NCI-H1694 treated with DMSO at 0.1 percent for 48 hours (cell line): Measurements from ENCODE around the gene SIRT1.
A peak's percentile ranks its signal among the peaks of the same experiment; 100 is the strongest.
"Not testable (repeated sequence)": the region's sequence is repeated elsewhere in the genome, so short reads cannot be mapped to it uniquely, and the experiment has no call there.

Source experiments
- DNase-seq: peaks from one replicate; lab custom pipeline; 2025; lab: John Stamatoyannopoulos, UW

SIRT1 gene

GRCh38 chr10:67877421-67877820, 7.0 kb upstream of the SIRT1 start:
- DNase-seq, result not testable (repeated sequence)

- DNase-seq, result no peak
These were observed 6.3 kb upstream of the SIRT1 start for GRCh38 chr10:67878133-67878532.

- no peak for DNase-seq
These were observed 645 bp upstream of the SIRT1 start for GRCh38 chr10:67883710-67884312.

GRCh38 chr10:67884842-67885670, 600 bp downstream of the SIRT1 start:
- DNase-seq, result peak; percentile 30

- DNase-seq, result no peak
These were observed 9.2 kb downstream of the SIRT1 start for GRCh38 chr10:67893637-67894036.

GRCh38 chr10:67903581-67903980, 19.1 kb downstream of the SIRT1 start:
- no peak for DNase-seq

GRCh38 chr10:67912331-67912946, 28.0 kb downstream of the SIRT1 start:
- DNase-seq, result no peak

GRCh38 chr10:67914777-67915340, 30.4 kb downstream of the SIRT1 start:
- DNase-seq, result no peak

GRCh38 chr10:67917169-67917568, 32.7 kb downstream of the SIRT1 start:
- no peak for DNase-seq

GRCh38 chr10:67917679-67918078, 33.2 kb downstream of the SIRT1 start:
- no peak for DNase-seq

GRCh38 chr10:67921065-67921464, 36.6 kb downstream of the SIRT1 start:
- DNase-seq, result no peak

- DNase-seq, result no peak
These were observed 39.1 kb downstream of the SIRT1 start for GRCh38 chr10:67923551-67923950.

- no peak for DNase-seq
These were observed 39.7 kb downstream of the SIRT1 start for GRCh38 chr10:67924136-67924535.

- no peak for DNase-seq
These were observed 41.1 kb downstream of the SIRT1 start for GRCh38 chr10:67925449-67926005.

GRCh38 chr10:67926951-67927350, 42.5 kb downstream of the SIRT1 start:
- no peak for DNase-seq

- no peak for DNase-seq
These were observed 48.7 kb downstream of the SIRT1 start for GRCh38 chr10:67933199-67933598.

GRCh38 chr10:67934336-67934735, 49.9 kb downstream of the SIRT1 start:
- no peak for DNase-seq

GRCh38 chr10:67935223-67935622, 50.8 kb downstream of the SIRT1 start:
- DNase-seq, result no peak

GRCh38 chr10:67936416-67936815, 52.0 kb downstream of the SIRT1 start:
- DNase-seq, result no peak

GRCh38 chr10:67943917-67944316, 59.5 kb downstream of the SIRT1 start:
- no peak for DNase-seq

GRCh38 chr10:67955614-67956013, 71.2 kb downstream of the SIRT1 start:
- DNase-seq, result no peak

- DNase-seq, result no peak
These were observed 75.5 kb downstream of the SIRT1 start for GRCh38 chr10:67959839-67960476.
